HCT116 (cell line): Measurements from ENCODE around the gene TENM3. TPM values are rescaled to one million over a fixed set of nuclear protein-coding genes. Genes with fewer than 3 reads are reported as not detected.

Source experiments
- ATAC-seq: fragments of 200-7000 bp; cut with Tn5 transposase; 2 replicates; pipeline ENCODE4 v1.9.1; 2020; ENCODE audit warnings: mild to moderate bottlenecking, moderate library complexity
- BruUV-seq: library from RNA; stranded (reverse); fragments of 400-500 nt; replicated peaks from 2 replicates; lab custom pipeline; 2021; lab: Mats Ljungman, UMichigan
- CTCF ChIA-PET: fragments of 300-600 bp; sonication (Branson Sonifier 250); formaldehyde crosslinking; loops from one replicate; lab custom pipeline; 2021; ENCODE audit warnings: antibody characterized with exemption; lab: Charles Lee
- POLR2A ChIA-PET: fragments of 300-600, 350-600 bp; sonication (Branson Sonifier 250); formaldehyde crosslinking; loops from one replicate; lab custom pipeline; 2021; ENCODE audit warnings: antibody characterized with exemption; lab: Charles Lee
- RAD21 ChIA-PET, 2 experiments: fragments of 300-600 bp; sonication (Branson Sonifier 250); formaldehyde crosslinking; loops; one replicate each; lab custom pipeline; 2023; ENCODE audit warnings: low total read pairs in 2 of 2; ENCODE audit not compliant: uncharacterized antibody in 2 of 2, unreplicated experiment in 2 of 2, low non-redundant PET in 1 of 2; lab: Charles Lee
- DNase-seq: peaks from one replicate; pipeline ENCODE4 v3.0.0-alpha.2; 2010; ENCODE audit warnings: low read depth, low spot score
- H2AFZ ChIP-seq: fragments of 200-600 bp; shearing (Covaris generic), sonication (generic); 2 replicates; pipeline ENCODE4 v1.6.1; 2017; ENCODE audit warnings: low read depth, mixed run types, mixed read lengths, antibody characterized with exemption, low read length; ENCODE audit not compliant: poor library complexity, severe bottlenecking
- H3K27ac ChIP-seq: 2 replicates; pipeline ENCODE4 v1.5.1; 2012; ENCODE audit warnings: low read depth, low read length
- H3K27me3 ChIP-seq: fragments of 200-600 bp; sonication (generic); 2 replicates; pipeline ENCODE4 v1.6.1; 2016; ENCODE audit warnings: mixed run types, low read length, mixed read lengths; ENCODE audit not compliant: insufficient read depth
- H3K36me3 ChIP-seq, 2 experiments: fragments of 200-500 bp in 1 of 2; fragments of 200-600 bp in 1 of 2; sonication (Bioruptor generic) in 1 of 2; sonication (generic) in 1 of 2; 2 replicates each; pipeline versions ENCODE4 v1.5.1 to v1.6.1; 2014 to 2016; ENCODE audit warnings: low read length in 2 of 2, inconsistent platforms in 1 of 2, mixed read lengths in 1 of 2, mixed run types in 1 of 2; ENCODE audit not compliant: insufficient read depth in 2 of 2, control insufficient read depth in 1 of 2
- H3K4me1 ChIP-seq, 2 experiments: fragments of 200-600 bp in 1 of 2; sonication (generic) in 1 of 2; 2 replicates each; pipeline versions ENCODE4 v1.5.1 to v1.6.1; 2012 to 2017; ENCODE audit warnings: low read length in 2 of 2, inconsistent platforms in 1 of 2, mild to moderate bottlenecking in 1 of 2, mixed read lengths in 1 of 2, mixed run types in 1 of 2, moderate library complexity in 1 of 2; ENCODE audit not compliant: insufficient read depth in 2 of 2, control insufficient read depth in 1 of 2
- H3K4me2 ChIP-seq: fragments of 200-600 bp; sonication (generic); 2 replicates; pipeline ENCODE4 v1.6.1; 2017; ENCODE audit warnings: mixed run types, low read length, mixed read lengths
- H3K4me3 ChIP-seq, 2 experiments: fragments of 200-600 bp in 1 of 2; sonication (generic) in 1 of 2; replicated peaks in 1 of 2; 2 replicates each; pipeline ENCODE4 v1.5.1; 2011 to 2016; ENCODE audit warnings: low read length in 2 of 2, control low read depth in 1 of 2, low read depth in 1 of 2, mild to moderate bottlenecking in 1 of 2, mixed read lengths in 1 of 2, mixed run types in 1 of 2
- H3K79me2 ChIP-seq: fragments of 200-600 bp; sonication (generic); 2 replicates; pipeline ENCODE4 v1.6.1; 2017; ENCODE audit warnings: mild to moderate bottlenecking, mixed run types, low read length, moderate library complexity, mixed read lengths; ENCODE audit not compliant: insufficient read depth
- H3K9ac ChIP-seq: fragments of 200-600 bp; sonication (generic); 2 replicates; pipeline ENCODE4 v1.6.1; 2016; ENCODE audit warnings: low read length, mixed read lengths
- H3K9me2 ChIP-seq: fragments of 200-600 bp; sonication (generic), shearing (Covaris generic); 2 replicates; pipeline ENCODE4 v1.6.1; 2017; ENCODE audit warnings: mixed run types, mild to moderate bottlenecking, moderate library complexity; ENCODE audit not compliant: insufficient read depth
- H3K9me3 ChIP-seq, 2 experiments: fragments of 200-500 bp in 1 of 2; fragments of 200-600 bp in 1 of 2; sonication (Bioruptor generic) in 1 of 2; sonication (generic) in 1 of 2; 2 replicates each; pipeline ENCODE4 v1.6.1; 2014 to 2017; ENCODE audit warnings: low read length in 2 of 2, mixed read lengths in 2 of 2, inconsistent platforms in 1 of 2, low read depth in 1 of 2, mild to moderate bottlenecking in 1 of 2, mixed run types in 1 of 2, moderate library complexity in 1 of 2; ENCODE audit not compliant: control insufficient read depth in 1 of 2, insufficient read depth in 1 of 2
- H4K20me1 ChIP-seq: fragments of 200-600 bp; sonication (generic), shearing (Covaris generic); 2 replicates; pipeline ENCODE4 v1.6.1; 2017; ENCODE audit warnings: mixed run types, mild to moderate bottlenecking, moderate library complexity; ENCODE audit not compliant: insufficient read depth
- ATF3 ChIP-seq: IDR thresholded peaks from 2 replicates; pipeline ENCODE4 v1.6.1; 2012
- CBX3 ChIP-seq: IDR thresholded peaks from 2 replicates; pipeline ENCODE4 v1.6.1; 2012; ENCODE audit warnings: low read depth
- CEBPB ChIP-seq: IDR thresholded peaks from 2 replicates; pipeline ENCODE4 v1.6.1; 2012; ENCODE audit warnings: low read depth
- EZH2 ChIP-seq: fragments of 200-600 bp; sonication (generic); IDR thresholded peaks from 2 replicates; pipeline ENCODE4 v1.6.1; 2017; ENCODE audit warnings: antibody characterized with exemption, mixed run types
- EZH2phosphoT487 ChIP-seq: fragments of 200-600 bp; IDR thresholded peaks from 2 replicates; pipeline ENCODE4 v1.6.1; 2018; ENCODE audit warnings: antibody characterized with exemption, borderline replicate concordance
- JUND ChIP-seq: IDR thresholded peaks from 2 replicates; pipeline ENCODE4 v1.6.1; 2012
- POLR2AphosphoS5 ChIP-seq: IDR thresholded peaks from 2 replicates; pipeline ENCODE4 v1.6.1; 2011; ENCODE audit warnings: mild to moderate bottlenecking, low read depth, low read length, moderate library complexity
- RAD21 ChIP-seq: IDR thresholded peaks from 2 replicates; pipeline ENCODE4 v1.6.1; 2012; ENCODE audit warnings: low read depth, mild to moderate bottlenecking
- REST ChIP-seq: IDR thresholded peaks from 2 replicates; pipeline ENCODE4 v1.6.1; 2012; ENCODE audit warnings: low read depth
- SIN3A ChIP-seq: IDR thresholded peaks from 2 replicates; pipeline ENCODE4 v1.6.1; 2012; ENCODE audit warnings: low read depth
- SP1 ChIP-seq: IDR thresholded peaks from 2 replicates; pipeline ENCODE4 v1.6.1; 2012; ENCODE audit warnings: low read depth
- TCF7L2 ChIP-seq: IDR thresholded peaks from 2 replicates; pipeline ENCODE4 v1.7.0; 2011; ENCODE audit warnings: borderline replicate concordance, inconsistent platforms; ENCODE audit not compliant: insufficient read depth, insufficient read length; ENCODE audit errors: extremely low read depth
- YY1 ChIP-seq: IDR thresholded peaks from 2 replicates; pipeline ENCODE4 v1.6.1; 2011; ENCODE audit warnings: low read length, low read depth, moderate library complexity, mild to moderate bottlenecking; ENCODE audit not compliant: insufficient replicate concordance; ENCODE audit errors: extremely low read depth
- ZNF274 ChIP-seq: fragments of 200-500 bp; sonication (Bioruptor generic); IDR thresholded peaks from 2 replicates; pipeline ENCODE4 v1.6.1; 2014; ENCODE audit warnings: mild to moderate bottlenecking, low read depth, low read length, inconsistent platforms
- intact Hi-C: fragments of 100-400 bp; cut with micrococcal nuclease; formaldehyde crosslinking; loops from 2 replicates; pipeline ENCODE4 v1.10.0; 2022
- total RNA-seq: library from RNA; stranded (reverse); gene quantifications from one replicate; pipeline ENCODE4 v1.2.1, GENCODE V29; 2021; ENCODE audit not compliant: unreplicated experiment
- TF ChIP-seq, protein P1 (sequence below): IDR thresholded peaks from 2 replicates; pipeline ENCODE4 v1.6.1; 2011; ENCODE audit warnings: mild to moderate bottlenecking, low read length, moderate library complexity; ENCODE audit not compliant: insufficient replicate concordance; ENCODE audit errors: extremely low read depth
- TF ChIP-seq, protein P2 (sequence below), 3 experiments: fragments of 200-600 bp in 1 of 3; sonication (generic) in 1 of 3; IDR thresholded peaks in 2 of 3; conservative IDR thresholded peaks in 1 of 3; 2 replicates each; pipeline ENCODE4 v1.5.1; 2012 to 2017; ENCODE audit warnings: low read depth in 2 of 3, low read length in 2 of 3, antibody characterized with exemption in 1 of 3, borderline replicate concordance in 1 of 3, control low read depth in 1 of 3, mild to moderate bottlenecking in 1 of 3, mixed read lengths in 1 of 3, mixed run types in 1 of 3, moderate library complexity in 1 of 3; ENCODE audit not compliant: insufficient read depth in 1 of 3

Gene TENM3
- total RNA-seq, 1 experiment from 2014 or later: 0.54 TPM

DNA sequence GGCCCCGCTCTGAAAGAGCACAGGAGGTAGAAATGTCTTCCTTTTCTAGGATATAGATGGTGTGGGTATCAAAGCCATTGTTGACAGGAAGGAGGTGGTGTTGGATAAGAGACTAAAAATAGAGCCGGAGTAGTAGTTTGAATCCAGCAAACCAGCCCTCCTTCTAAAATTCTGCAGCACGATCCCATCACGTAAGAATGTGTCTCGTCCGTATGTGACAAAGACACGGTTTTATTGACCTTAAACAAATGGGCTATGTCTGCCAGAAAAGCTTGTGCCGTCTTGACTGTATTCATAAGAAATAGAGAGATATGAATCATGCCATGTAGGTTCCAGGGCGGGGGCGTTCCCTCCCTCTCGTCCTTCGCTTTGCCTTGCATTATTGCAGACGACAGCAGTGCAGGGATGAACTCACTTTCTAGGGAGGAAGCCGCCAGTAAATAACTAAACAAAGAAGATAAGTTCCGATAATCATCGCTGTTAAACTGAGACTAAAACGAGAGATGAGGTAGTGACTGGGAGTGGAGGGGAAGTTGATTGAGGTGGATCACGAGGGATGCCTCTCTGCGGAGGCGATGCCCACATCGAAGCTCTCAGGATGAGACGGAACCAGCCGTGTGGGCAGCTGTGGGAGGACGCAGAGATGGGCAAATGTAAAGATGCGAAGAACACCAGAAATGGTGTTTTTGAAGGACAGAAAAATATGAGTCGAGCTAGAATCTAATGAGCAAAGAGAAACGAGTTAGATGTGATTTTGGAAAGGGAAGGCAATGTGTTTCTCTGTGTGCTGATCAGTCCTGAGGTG, 3.4 kb downstream of the TENM3 start:
- H3K4me1 ChIP-seq: peaks cover 0 to 13% of the 10 kb centered on the region in 2 experiments; a peak in 1 of 4 replicates
- ATAC-seq (no peak), DNase-seq (no peak)
- H3K27ac ChIP-seq: no peak overlapping the region
- ChIA-PET RAD21 (no interaction called here), CTCF (no interaction called here), POLR2A (no interaction called here)
- no peaks in the 10 kb centered on the region for H3K79me2 ChIP-seq
- H3K9me2 ChIP-seq: no peaks in the 10 kb centered on the region
- H3K4me2 ChIP-seq: no peak overlapping the region
- H3K4me3 ChIP-seq: no peak overlapping the region
- no TSS peak for BruUV-seq
- TF ChIP-seq, protein P1, sequence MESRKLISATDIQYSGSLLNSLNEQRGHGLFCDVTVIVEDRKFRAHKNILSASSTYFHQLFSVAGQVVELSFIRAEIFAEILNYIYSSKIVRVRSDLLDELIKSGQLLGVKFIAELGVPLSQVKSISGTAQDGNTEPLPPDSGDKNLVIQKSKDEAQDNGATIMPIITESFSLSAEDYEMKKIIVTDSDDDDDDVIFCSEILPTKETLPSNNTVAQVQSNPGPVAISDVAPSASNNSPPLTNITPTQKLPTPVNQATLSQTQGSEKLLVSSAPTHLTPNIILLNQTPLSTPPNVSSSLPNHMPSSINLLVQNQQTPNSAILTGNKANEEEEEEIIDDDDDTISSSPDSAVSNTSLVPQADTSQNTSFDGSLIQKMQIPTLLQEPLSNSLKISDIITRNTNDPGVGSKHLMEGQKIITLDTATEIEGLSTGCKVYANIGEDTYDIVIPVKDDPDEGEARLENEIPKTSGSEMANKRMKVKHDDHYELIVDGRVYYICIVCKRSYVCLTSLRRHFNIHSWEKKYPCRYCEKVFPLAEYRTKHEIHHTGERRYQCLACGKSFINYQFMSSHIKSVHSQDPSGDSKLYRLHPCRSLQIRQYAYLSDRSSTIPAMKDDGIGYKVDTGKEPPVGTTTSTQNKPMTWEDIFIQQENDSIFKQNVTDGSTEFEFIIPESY: no peak
- TF ChIP-seq EZH2phosphoT487 (no peak), EZH2 (no peak), POLR2AphosphoS5 (no peak), REST (no peak), YY1 (no peak), SIN3A (no peak), CEBPB (no peak), TCF7L2 (no peak), JUND (no peak), ZNF274 (no peak), CBX3 (no peak), SP1 (no peak), ATF3 (no peak), RAD21 (no peak)
- TF ChIP-seq, protein P2, sequence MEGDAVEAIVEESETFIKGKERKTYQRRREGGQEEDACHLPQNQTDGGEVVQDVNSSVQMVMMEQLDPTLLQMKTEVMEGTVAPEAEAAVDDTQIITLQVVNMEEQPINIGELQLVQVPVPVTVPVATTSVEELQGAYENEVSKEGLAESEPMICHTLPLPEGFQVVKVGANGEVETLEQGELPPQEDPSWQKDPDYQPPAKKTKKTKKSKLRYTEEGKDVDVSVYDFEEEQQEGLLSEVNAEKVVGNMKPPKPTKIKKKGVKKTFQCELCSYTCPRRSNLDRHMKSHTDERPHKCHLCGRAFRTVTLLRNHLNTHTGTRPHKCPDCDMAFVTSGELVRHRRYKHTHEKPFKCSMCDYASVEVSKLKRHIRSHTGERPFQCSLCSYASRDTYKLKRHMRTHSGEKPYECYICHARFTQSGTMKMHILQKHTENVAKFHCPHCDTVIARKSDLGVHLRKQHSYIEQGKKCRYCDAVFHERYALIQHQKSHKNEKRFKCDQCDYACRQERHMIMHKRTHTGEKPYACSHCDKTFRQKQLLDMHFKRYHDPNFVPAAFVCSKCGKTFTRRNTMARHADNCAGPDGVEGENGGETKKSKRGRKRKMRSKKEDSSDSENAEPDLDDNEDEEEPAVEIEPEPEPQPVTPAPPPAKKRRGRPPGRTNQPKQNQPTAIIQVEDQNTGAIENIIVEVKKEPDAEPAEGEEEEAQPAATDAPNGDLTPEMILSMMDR (IDR thresholded peaks at IDR 0.05 in 2 of 3, conservative IDR thresholded peaks at IDR 0.05 in 1 of 3; ENCODE audit: borderline replicate concordance in 1 of 3, insufficient read depth in 1 of 3, low read depth in 2 of 3, low read length in 2 of 3): no peak
- no peak overlapping the region for H2AFZ ChIP-seq
- no peak overlapping the region for H3K9ac ChIP-seq
- intact Hi-C loops: no loop called here
- H3K27me3 ChIP-seq: no peaks in the 10 kb centered on the region
- no peaks in the 10 kb centered on the region for H3K9me3 ChIP-seq
- no peaks in the 10 kb centered on the region for H4K20me1 ChIP-seq
- H3K36me3 ChIP-seq: no peaks in the 10 kb centered on the region
